HCT116 (cell line): ENCODE results near the gene IFITM5. TPM values are rescaled to one million over a fixed set of nuclear protein-coding genes. Genes with fewer than 3 reads are reported as not detected.

ENCODE experiments used
- ATAC-seq: fragments of 200-7000 bp; cut with Tn5 transposase; 2 replicates; pipeline ENCODE4 v1.9.1; 2020; ENCODE audit warnings: mild to moderate bottlenecking, moderate library complexity
- BruUV-seq: library from RNA; stranded (reverse); fragments of 400-500 nt; replicated peaks from 2 replicates; lab custom pipeline; 2021; lab: Mats Ljungman, UMichigan
- CTCF ChIA-PET: fragments of 300-600 bp; sonication (Branson Sonifier 250); formaldehyde crosslinking; loops from one replicate; lab custom pipeline; 2021; ENCODE audit warnings: antibody characterized with exemption; lab: Charles Lee
- POLR2A ChIA-PET: fragments of 300-600, 350-600 bp; sonication (Branson Sonifier 250); formaldehyde crosslinking; loops from one replicate; lab custom pipeline; 2021; ENCODE audit warnings: antibody characterized with exemption; lab: Charles Lee
- RAD21 ChIA-PET, 2 experiments: fragments of 300-600 bp; sonication (Branson Sonifier 250); formaldehyde crosslinking; loops; one replicate each; lab custom pipeline; 2023; ENCODE audit warnings: low total read pairs in 2 of 2; ENCODE audit not compliant: uncharacterized antibody in 2 of 2, unreplicated experiment in 2 of 2, low non-redundant PET in 1 of 2; lab: Charles Lee
- DNase-seq: peaks from one replicate; pipeline ENCODE4 v3.0.0-alpha.2; 2010; ENCODE audit warnings: low read depth, low spot score
- H2AFZ ChIP-seq: fragments of 200-600 bp; shearing (Covaris generic), sonication (generic); 2 replicates; pipeline ENCODE4 v1.6.1; 2017; ENCODE audit warnings: low read depth, mixed run types, mixed read lengths, antibody characterized with exemption, low read length; ENCODE audit not compliant: poor library complexity, severe bottlenecking
- H3K27ac ChIP-seq: 2 replicates; pipeline ENCODE4 v1.5.1; 2012; ENCODE audit warnings: low read depth, low read length
- H3K27me3 ChIP-seq: fragments of 200-600 bp; sonication (generic); 2 replicates; pipeline ENCODE4 v1.6.1; 2016; ENCODE audit warnings: mixed run types, low read length, mixed read lengths; ENCODE audit not compliant: insufficient read depth
- H3K36me3 ChIP-seq, 2 experiments: fragments of 200-500 bp in 1 of 2; fragments of 200-600 bp in 1 of 2; sonication (Bioruptor generic) in 1 of 2; sonication (generic) in 1 of 2; 2 replicates each; pipeline versions ENCODE4 v1.5.1 to v1.6.1; 2014 to 2016; ENCODE audit warnings: low read length in 2 of 2, inconsistent platforms in 1 of 2, mixed read lengths in 1 of 2, mixed run types in 1 of 2; ENCODE audit not compliant: insufficient read depth in 2 of 2, control insufficient read depth in 1 of 2
- H3K4me1 ChIP-seq, 2 experiments: fragments of 200-600 bp in 1 of 2; sonication (generic) in 1 of 2; 2 replicates each; pipeline versions ENCODE4 v1.5.1 to v1.6.1; 2012 to 2017; ENCODE audit warnings: low read length in 2 of 2, inconsistent platforms in 1 of 2, mild to moderate bottlenecking in 1 of 2, mixed read lengths in 1 of 2, mixed run types in 1 of 2, moderate library complexity in 1 of 2; ENCODE audit not compliant: insufficient read depth in 2 of 2, control insufficient read depth in 1 of 2
- H3K4me2 ChIP-seq: fragments of 200-600 bp; sonication (generic); 2 replicates; pipeline ENCODE4 v1.6.1; 2017; ENCODE audit warnings: mixed run types, low read length, mixed read lengths
- H3K4me3 ChIP-seq, 2 experiments: fragments of 200-600 bp in 1 of 2; sonication (generic) in 1 of 2; replicated peaks in 1 of 2; 2 replicates each; pipeline ENCODE4 v1.5.1; 2011 to 2016; ENCODE audit warnings: low read length in 2 of 2, control low read depth in 1 of 2, low read depth in 1 of 2, mild to moderate bottlenecking in 1 of 2, mixed read lengths in 1 of 2, mixed run types in 1 of 2
- H3K79me2 ChIP-seq: fragments of 200-600 bp; sonication (generic); 2 replicates; pipeline ENCODE4 v1.6.1; 2017; ENCODE audit warnings: mild to moderate bottlenecking, mixed run types, low read length, moderate library complexity, mixed read lengths; ENCODE audit not compliant: insufficient read depth
- H3K9ac ChIP-seq: fragments of 200-600 bp; sonication (generic); 2 replicates; pipeline ENCODE4 v1.6.1; 2016; ENCODE audit warnings: low read length, mixed read lengths
- H3K9me2 ChIP-seq: fragments of 200-600 bp; sonication (generic), shearing (Covaris generic); 2 replicates; pipeline ENCODE4 v1.6.1; 2017; ENCODE audit warnings: mixed run types, mild to moderate bottlenecking, moderate library complexity; ENCODE audit not compliant: insufficient read depth
- H3K9me3 ChIP-seq, 2 experiments: fragments of 200-500 bp in 1 of 2; fragments of 200-600 bp in 1 of 2; sonication (Bioruptor generic) in 1 of 2; sonication (generic) in 1 of 2; 2 replicates each; pipeline ENCODE4 v1.6.1; 2014 to 2017; ENCODE audit warnings: low read length in 2 of 2, mixed read lengths in 2 of 2, inconsistent platforms in 1 of 2, low read depth in 1 of 2, mild to moderate bottlenecking in 1 of 2, mixed run types in 1 of 2, moderate library complexity in 1 of 2; ENCODE audit not compliant: control insufficient read depth in 1 of 2, insufficient read depth in 1 of 2
- H4K20me1 ChIP-seq: fragments of 200-600 bp; sonication (generic), shearing (Covaris generic); 2 replicates; pipeline ENCODE4 v1.6.1; 2017; ENCODE audit warnings: mixed run types, mild to moderate bottlenecking, moderate library complexity; ENCODE audit not compliant: insufficient read depth
- ATF3 ChIP-seq: IDR thresholded peaks from 2 replicates; pipeline ENCODE4 v1.6.1; 2012
- CBX3 ChIP-seq: IDR thresholded peaks from 2 replicates; pipeline ENCODE4 v1.6.1; 2012; ENCODE audit warnings: low read depth
- EGR1 ChIP-seq: IDR thresholded peaks from 2 replicates; pipeline ENCODE4 v1.6.1; 2012; ENCODE audit warnings: low read depth
- EZH2 ChIP-seq: fragments of 200-600 bp; sonication (generic); IDR thresholded peaks from 2 replicates; pipeline ENCODE4 v1.6.1; 2017; ENCODE audit warnings: antibody characterized with exemption, mixed run types
- FOSL1 ChIP-seq: IDR thresholded peaks from 2 replicates; pipeline ENCODE4 v1.6.1; 2012; ENCODE audit warnings: low read depth
- JUND ChIP-seq: IDR thresholded peaks from 2 replicates; pipeline ENCODE4 v1.6.1; 2012
- POLR2A ChIP-seq: IDR thresholded peaks from 2 replicates; pipeline ENCODE4 v1.7.0; 2011; ENCODE audit warnings: borderline replicate concordance; ENCODE audit not compliant: insufficient read depth, insufficient read length; ENCODE audit errors: extremely low read depth
- POLR2AphosphoS5 ChIP-seq: IDR thresholded peaks from 2 replicates; pipeline ENCODE4 v1.6.1; 2011; ENCODE audit warnings: mild to moderate bottlenecking, low read depth, low read length, moderate library complexity
- RAD21 ChIP-seq: IDR thresholded peaks from 2 replicates; pipeline ENCODE4 v1.6.1; 2012; ENCODE audit warnings: low read depth, mild to moderate bottlenecking
- SIN3A ChIP-seq: IDR thresholded peaks from 2 replicates; pipeline ENCODE4 v1.6.1; 2012; ENCODE audit warnings: low read depth
- SP1 ChIP-seq: IDR thresholded peaks from 2 replicates; pipeline ENCODE4 v1.6.1; 2012; ENCODE audit warnings: low read depth
- TCF7L2 ChIP-seq: IDR thresholded peaks from 2 replicates; pipeline ENCODE4 v1.7.0; 2011; ENCODE audit warnings: borderline replicate concordance, inconsistent platforms; ENCODE audit not compliant: insufficient read depth, insufficient read length; ENCODE audit errors: extremely low read depth
- ZBTB33 ChIP-seq: IDR thresholded peaks from 2 replicates; pipeline ENCODE4 v1.6.1; 2011; ENCODE audit warnings: mild to moderate bottlenecking, low read length, moderate library complexity; ENCODE audit not compliant: insufficient replicate concordance; ENCODE audit errors: extremely low read depth
- ZNF274 ChIP-seq: fragments of 200-500 bp; sonication (Bioruptor generic); IDR thresholded peaks from 2 replicates; pipeline ENCODE4 v1.6.1; 2014; ENCODE audit warnings: mild to moderate bottlenecking, low read depth, low read length, inconsistent platforms
- intact Hi-C: fragments of 100-400 bp; cut with micrococcal nuclease; formaldehyde crosslinking; loops from 2 replicates; pipeline ENCODE4 v1.10.0; 2022
- total RNA-seq: library from RNA; stranded (reverse); gene quantifications from one replicate; pipeline ENCODE4 v1.2.1, GENCODE V29; 2021; ENCODE audit not compliant: unreplicated experiment
- TF ChIP-seq, protein P1 (sequence below), 3 experiments: fragments of 200-600 bp in 1 of 3; sonication (generic) in 1 of 3; IDR thresholded peaks in 2 of 3; conservative IDR thresholded peaks in 1 of 3; 2 replicates each; pipeline ENCODE4 v1.5.1; 2012 to 2017; ENCODE audit warnings: low read depth in 2 of 3, low read length in 2 of 3, antibody characterized with exemption in 1 of 3, borderline replicate concordance in 1 of 3, control low read depth in 1 of 3, mild to moderate bottlenecking in 1 of 3, mixed read lengths in 1 of 3, mixed run types in 1 of 3, moderate library complexity in 1 of 3; ENCODE audit not compliant: insufficient read depth in 1 of 3
- TF ChIP-seq, protein P2 (sequence below): IDR thresholded peaks from 2 replicates; pipeline ENCODE4 v1.6.1; 2012; ENCODE audit warnings: low read depth

Gene IFITM5
- total RNA-seq, 1 experiment from 2014 or later, result not detected

- Histone ChIP-seq H3K27ac (no peak overlapping the region), H3K79me2 (no peaks in the 10 kb centered on the region), H3K9me3 (no peaks in the 10 kb centered on the region; a peak in 1 of 4 replicates), H3K9me2 (no peaks in the 10 kb centered on the region), H4K20me1 (no peaks in the 10 kb centered on the region), H3K27me3 (no peaks in the 10 kb centered on the region), H3K9ac (no peak overlapping the region), H2AFZ (no peak overlapping the region), H3K4me2 (no peak overlapping the region), H3K4me3 (no peak overlapping the region), H3K4me1 (peaks cover 0 to 7% of the 10 kb centered on the region in 2 experiments; a peak in 2 of 4 replicates), H3K36me3 (no peaks in the 10 kb centered on the region)
- RAD21 ChIA-PET, result no interaction called here
- CTCF ChIA-PET, result no interaction called here
- no peak for DNase-seq
- no TSS peak for BruUV-seq
- POLR2A ChIA-PET, result no interaction called here
- no peak for ATAC-seq
- intact Hi-C loops, result no loop called here
- no peak for TF ChIP-seq EGR1
- TF ChIP-seq EZH2, result no peak
- TF ChIP-seq, protein P1, sequence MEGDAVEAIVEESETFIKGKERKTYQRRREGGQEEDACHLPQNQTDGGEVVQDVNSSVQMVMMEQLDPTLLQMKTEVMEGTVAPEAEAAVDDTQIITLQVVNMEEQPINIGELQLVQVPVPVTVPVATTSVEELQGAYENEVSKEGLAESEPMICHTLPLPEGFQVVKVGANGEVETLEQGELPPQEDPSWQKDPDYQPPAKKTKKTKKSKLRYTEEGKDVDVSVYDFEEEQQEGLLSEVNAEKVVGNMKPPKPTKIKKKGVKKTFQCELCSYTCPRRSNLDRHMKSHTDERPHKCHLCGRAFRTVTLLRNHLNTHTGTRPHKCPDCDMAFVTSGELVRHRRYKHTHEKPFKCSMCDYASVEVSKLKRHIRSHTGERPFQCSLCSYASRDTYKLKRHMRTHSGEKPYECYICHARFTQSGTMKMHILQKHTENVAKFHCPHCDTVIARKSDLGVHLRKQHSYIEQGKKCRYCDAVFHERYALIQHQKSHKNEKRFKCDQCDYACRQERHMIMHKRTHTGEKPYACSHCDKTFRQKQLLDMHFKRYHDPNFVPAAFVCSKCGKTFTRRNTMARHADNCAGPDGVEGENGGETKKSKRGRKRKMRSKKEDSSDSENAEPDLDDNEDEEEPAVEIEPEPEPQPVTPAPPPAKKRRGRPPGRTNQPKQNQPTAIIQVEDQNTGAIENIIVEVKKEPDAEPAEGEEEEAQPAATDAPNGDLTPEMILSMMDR (IDR thresholded peaks at IDR 0.05 in 2 of 3, conservative IDR thresholded peaks at IDR 0.05 in 1 of 3; ENCODE audit: borderline replicate concordance in 1 of 3, insufficient read depth in 1 of 3, low read depth in 2 of 3, low read length in 2 of 3), result no peak
- TF ChIP-seq ATF3, result no peak
- TF ChIP-seq SIN3A, result no peak
- no peak for TF ChIP-seq POLR2A
- no peak for TF ChIP-seq ZNF274
- TF ChIP-seq RAD21, result no peak
- TF ChIP-seq TCF7L2, result no peak
- no peak for TF ChIP-seq CBX3
- no peak for TF ChIP-seq FOSL1
- TF ChIP-seq SP1, result no peak
- no peak for TF ChIP-seq POLR2AphosphoS5
- no peak for TF ChIP-seq ZBTB33
- TF ChIP-seq, protein P2, sequence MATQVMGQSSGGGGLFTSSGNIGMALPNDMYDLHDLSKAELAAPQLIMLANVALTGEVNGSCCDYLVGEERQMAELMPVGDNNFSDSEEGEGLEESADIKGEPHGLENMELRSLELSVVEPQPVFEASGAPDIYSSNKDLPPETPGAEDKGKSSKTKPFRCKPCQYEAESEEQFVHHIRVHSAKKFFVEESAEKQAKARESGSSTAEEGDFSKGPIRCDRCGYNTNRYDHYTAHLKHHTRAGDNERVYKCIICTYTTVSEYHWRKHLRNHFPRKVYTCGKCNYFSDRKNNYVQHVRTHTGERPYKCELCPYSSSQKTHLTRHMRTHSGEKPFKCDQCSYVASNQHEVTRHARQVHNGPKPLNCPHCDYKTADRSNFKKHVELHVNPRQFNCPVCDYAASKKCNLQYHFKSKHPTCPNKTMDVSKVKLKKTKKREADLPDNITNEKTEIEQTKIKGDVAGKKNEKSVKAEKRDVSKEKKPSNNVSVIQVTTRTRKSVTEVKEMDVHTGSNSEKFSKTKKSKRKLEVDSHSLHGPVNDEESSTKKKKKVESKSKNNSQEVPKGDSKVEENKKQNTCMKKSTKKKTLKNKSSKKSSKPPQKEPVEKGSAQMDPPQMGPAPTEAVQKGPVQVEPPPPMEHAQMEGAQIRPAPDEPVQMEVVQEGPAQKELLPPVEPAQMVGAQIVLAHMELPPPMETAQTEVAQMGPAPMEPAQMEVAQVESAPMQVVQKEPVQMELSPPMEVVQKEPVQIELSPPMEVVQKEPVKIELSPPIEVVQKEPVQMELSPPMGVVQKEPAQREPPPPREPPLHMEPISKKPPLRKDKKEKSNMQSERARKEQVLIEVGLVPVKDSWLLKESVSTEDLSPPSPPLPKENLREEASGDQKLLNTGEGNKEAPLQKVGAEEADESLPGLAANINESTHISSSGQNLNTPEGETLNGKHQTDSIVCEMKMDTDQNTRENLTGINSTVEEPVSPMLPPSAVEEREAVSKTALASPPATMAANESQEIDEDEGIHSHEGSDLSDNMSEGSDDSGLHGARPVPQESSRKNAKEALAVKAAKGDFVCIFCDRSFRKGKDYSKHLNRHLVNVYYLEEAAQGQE, result no peak
- no peak for TF ChIP-seq JUND
Observed at GRCh38 chr11:330694-331357, 31.5 kb upstream of the IFITM5 start.
